ENCODE results near the gene PCP2.

DNA sequence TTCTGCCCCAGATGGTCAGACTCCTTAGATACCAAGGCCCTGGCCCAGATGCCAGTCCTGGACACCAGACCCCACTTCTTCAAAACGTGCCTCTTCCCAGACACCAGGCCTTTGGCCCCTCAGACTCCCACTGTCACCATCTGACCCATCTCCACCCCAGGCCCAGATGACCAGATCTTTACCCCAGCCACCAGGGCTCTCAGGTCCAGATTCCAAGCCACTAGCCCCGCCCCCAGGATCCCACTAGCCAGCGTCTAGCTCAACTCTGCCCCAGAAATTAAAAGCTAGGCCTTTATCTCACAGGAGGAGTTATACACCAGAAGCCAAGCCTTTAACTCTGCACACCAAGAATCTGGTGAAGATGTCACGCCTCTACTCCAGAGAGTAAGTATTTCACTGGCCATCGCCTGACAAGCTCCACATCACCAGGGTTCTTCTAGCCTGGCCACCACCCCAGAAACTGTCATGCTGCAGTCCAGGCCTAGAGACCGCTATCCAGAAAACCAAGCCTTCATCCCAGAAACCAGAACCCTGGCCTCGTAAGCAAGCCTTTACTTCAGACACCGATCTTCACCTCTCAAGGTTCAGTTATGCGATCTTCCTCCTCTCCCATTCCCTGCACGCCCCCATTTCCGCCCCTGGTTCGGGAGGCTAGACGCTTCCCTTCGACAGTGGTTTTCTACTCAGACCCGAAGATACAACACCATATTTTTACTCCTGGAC lies 4.8 kb downstream of the PCP2 start:
- TF ChIP-seq, protein P1, sequence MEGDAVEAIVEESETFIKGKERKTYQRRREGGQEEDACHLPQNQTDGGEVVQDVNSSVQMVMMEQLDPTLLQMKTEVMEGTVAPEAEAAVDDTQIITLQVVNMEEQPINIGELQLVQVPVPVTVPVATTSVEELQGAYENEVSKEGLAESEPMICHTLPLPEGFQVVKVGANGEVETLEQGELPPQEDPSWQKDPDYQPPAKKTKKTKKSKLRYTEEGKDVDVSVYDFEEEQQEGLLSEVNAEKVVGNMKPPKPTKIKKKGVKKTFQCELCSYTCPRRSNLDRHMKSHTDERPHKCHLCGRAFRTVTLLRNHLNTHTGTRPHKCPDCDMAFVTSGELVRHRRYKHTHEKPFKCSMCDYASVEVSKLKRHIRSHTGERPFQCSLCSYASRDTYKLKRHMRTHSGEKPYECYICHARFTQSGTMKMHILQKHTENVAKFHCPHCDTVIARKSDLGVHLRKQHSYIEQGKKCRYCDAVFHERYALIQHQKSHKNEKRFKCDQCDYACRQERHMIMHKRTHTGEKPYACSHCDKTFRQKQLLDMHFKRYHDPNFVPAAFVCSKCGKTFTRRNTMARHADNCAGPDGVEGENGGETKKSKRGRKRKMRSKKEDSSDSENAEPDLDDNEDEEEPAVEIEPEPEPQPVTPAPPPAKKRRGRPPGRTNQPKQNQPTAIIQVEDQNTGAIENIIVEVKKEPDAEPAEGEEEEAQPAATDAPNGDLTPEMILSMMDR (IDR thresholded peaks at IDR 0.05), result no peak
- no peak for TF ChIP-seq POLR2A (IDR thresholded peaks at IDR 0.05)

All from Peyer's patch (tissue), 4 donors.